GM18861 (cell line): ENCODE data around the gene ANLN.
"Not testable (repeated sequence)": the region's sequence is repeated elsewhere in the genome, so short reads cannot be mapped to it uniquely, and the experiment has no call there.

Experiments
- ATAC-seq: cut with Tn5 transposase; IDR thresholded peaks from one replicate; pipeline ENCODE4 v1.9.1; 2021; ENCODE audit not compliant: unreplicated experiment

The ANLN gene

DNA sequence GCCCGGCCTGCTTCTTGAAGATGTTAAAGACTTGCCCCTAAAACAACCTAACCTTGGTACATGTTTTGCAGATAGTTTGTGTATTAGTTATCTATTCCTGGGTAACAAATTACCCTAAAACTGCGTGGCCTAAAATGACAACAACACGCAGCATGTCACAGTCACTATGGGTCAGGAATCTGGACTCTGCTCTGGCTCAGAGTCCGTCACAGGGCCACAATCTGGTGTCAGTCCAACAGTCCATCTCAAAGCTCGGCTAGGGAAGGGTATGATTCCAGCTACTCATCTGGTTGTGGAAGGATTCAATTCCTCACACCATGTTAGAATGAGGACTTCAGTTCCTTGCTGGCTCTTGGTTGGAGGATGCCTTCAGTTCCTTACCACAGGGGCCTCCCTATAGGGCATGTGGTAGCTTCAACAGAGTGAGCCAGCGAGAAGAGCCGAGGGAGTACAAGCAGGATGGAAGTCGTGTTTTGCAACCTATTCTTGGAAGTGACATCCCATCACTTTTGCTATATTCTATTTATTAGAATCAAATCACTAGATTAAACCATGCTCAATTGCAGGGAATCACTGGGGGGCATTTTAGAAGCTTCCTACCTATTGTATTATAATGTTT is 71.3 kb downstream of the ANLN start:
- no peak for ATAC-seq

- no peak for ATAC-seq
Measured at GRCh38 chr7:36462551-36463137, 73.0 kb downstream of the ANLN start.

DNA sequence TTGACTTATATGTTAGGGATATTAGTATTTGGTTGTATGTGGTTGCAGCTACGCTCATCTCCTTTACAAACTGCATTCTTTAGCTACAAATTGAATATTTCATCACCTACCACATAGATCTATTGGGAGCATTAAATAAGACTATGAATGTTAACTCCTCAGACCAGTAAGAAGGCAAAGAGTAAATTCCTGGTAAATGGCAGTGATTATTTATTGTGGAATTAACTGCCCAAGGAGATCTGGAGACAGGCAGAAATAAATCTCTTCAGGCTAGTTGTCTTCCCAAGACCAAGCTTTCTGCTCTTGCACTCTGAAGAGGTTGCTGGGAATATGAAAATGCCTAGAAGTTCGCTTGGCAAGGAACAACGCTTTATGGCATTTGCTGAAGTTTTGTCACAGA is 74.6 kb downstream of the ANLN start:
- ATAC-seq, result no peak

DNA sequence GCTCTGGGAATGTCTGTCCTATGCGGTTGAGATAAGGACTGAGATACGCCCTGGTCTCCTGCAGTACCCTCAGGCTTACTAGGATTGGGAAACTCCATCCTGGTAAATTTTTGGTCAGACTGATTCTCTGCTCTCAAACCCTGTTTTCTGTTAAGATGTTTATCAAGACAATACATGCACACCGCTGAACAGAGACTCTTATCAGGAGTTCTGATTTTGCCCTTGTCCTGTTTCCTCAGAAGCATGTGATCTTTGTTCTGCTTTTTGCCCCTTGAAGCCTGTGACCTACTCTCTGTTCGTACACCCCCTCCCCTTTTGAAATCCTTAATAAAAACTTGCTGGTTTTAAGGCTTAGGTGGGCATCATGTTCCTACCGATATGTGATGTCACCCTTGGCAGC is 76.3 kb downstream of the ANLN start:
- ATAC-seq, result not testable (repeated sequence)

DNA sequence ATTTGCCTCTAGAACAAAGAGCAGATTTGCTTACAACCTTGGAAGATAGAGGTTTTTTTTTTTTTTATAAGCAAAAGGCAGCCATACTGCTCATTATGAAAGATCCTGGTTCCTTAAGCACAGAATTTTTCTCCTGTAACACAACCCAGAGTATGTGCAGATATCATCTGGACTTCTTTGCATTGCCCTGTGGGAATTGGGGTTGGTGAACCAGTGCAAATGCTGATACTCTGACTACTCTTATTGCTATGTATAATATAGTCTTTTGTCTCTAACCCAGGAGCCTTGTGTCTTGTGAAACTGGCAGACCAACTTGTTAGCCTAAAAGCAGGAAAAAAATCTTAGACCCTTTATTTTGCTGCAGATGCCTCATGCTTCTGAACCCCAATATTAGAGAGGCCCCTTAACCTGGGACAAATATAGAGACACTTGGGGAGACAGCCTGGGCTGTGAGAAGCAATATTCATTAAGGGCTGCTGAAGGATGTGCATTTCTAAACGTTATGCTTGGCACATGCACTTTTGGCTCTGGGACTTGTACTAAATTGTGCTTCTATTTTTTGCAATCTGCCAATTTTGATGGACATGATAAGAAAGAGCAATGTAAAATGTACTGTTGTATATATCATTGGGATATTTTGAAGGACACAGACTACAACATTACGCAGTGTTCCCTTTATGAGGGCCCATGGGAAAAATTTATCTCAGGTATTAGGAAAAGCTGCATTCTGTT is 78.9 kb downstream of the ANLN start:
- no peak for ATAC-seq

DNA sequence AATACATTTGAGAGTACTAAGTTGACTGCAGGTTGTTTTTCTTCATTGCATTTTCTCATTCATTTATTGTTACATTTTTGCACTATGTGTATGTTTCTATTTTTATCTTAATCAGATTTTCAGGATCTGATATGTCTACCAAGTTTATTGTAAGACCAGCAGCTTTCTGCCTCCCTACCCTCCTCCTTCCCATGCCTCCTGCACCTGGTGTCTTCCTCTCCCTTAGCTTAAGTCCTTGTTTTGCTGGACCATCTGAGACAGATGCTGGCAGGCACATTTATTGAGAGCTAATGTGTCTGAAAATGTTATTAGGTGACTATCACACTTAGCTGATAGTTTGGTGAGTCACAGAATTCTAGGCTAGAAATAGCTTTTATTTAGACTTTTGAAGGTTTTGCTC is 79.6 kb downstream of the ANLN start:
- no peak for ATAC-seq

- no peak for ATAC-seq
Measured at GRCh38 chr7:36472141-36472729, 82.6 kb downstream of the ANLN start.

DNA sequence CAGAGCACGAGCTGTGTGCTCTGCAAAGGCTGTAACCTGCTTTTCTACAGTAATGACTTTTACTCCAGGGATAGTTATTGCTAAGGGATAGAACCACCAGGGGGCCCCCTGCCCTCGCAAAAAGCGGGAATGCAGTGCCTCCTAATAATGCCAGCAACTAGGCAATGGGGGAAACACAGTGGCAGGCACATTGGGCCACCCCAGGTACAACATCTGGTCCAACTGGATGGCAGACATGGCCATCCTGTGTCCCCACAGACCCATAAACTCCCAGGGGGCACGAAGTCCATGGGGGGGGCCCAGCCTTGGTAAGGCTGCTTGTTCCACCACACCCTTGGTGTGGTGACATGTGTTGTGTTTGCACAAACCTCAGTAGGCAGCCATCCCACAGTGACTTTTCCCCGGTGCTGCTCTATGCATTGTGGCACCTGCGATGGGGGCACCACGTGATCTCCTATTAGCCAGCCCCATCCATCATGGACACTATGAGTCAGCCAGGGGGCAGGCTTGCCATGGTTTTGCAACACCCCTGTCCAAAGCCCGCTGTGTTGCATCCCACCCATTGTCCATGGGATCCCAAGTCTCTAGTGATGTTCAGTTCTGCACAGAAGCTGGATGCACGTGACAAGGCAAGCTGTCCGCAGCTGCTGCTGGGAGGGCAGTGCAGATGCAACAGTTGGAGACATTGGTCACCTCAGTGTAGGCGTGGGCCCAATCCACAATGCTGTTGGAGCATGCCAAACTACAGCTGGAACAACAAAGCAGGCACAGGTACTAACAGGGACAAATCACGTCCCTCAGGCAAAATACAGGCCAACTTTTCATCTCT is 84.0 kb downstream of the ANLN start:
- ATAC-seq, result no peak

GRCh38 chr7:36474283-36475010 is 84.8 kb downstream of the ANLN start:
- no peak for ATAC-seq

DNA sequence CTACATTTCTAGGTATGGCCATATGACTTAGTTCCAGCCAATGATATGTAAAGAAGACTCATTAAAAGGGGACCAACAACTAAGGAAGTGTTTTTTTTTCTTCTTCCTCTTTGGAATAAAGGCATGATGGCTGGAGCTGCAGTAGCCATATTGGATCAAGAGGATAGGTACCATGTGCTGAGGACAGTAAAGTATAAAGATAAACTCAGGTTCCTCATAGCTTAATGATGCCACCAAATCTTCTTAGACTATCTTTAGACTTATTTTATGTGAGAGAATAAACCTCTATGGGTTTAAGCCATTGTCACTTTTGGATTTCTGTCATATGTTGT is 85.3 kb downstream of the ANLN start:
- no peak for ATAC-seq

GRCh38 chr7:36475381-36475780 is 85.7 kb downstream of the ANLN start:
- ATAC-seq, result no peak

GRCh38 chr7:36478745-36479144 is 89.1 kb downstream of the ANLN start:
- ATAC-seq, result no peak

DNA sequence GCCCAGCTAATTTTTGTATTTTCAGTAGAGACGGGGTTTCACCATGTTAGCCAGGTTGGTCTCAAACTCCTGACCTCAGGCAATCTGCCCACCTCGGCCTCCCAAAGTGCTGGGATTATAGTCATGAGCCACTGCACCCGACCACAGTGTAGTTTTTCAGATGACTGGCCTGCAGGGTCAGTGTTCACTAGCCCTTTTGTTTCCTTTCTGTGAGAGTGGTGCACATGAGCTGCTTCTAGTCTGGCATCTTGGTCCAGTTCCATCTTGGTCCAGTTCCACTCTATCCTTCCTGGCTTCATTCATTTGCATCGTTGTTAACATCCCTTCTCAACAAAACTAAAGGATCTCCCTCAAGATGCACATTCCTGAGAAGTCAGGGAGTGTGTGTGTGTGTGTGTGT is 94.2 kb downstream of the ANLN start:
- not testable (repeated sequence) for ATAC-seq

GRCh38 chr7:36484265-36484664 is 94.6 kb downstream of the ANLN start:
- ATAC-seq, result no peak

DNA sequence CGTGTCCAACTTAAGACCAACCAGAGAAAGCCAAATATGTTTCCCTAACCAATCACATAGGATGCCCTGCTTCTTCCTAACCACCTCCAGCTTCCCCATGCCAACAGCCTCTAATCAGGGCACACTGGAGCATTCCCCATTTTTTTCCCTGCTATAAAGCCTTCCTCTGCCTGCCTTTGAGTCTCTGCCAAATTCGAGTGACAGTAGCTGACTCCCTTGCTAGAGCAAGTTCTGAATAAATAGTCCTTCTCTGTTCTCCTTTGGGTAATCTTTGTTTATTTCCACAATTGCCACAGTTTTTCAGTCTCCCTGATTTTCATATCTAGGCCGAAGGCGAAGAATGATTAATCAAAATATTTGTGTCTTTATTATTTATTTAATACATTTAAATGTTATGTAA is 96.7 kb downstream of the ANLN start:
- no peak for ATAC-seq

DNA sequence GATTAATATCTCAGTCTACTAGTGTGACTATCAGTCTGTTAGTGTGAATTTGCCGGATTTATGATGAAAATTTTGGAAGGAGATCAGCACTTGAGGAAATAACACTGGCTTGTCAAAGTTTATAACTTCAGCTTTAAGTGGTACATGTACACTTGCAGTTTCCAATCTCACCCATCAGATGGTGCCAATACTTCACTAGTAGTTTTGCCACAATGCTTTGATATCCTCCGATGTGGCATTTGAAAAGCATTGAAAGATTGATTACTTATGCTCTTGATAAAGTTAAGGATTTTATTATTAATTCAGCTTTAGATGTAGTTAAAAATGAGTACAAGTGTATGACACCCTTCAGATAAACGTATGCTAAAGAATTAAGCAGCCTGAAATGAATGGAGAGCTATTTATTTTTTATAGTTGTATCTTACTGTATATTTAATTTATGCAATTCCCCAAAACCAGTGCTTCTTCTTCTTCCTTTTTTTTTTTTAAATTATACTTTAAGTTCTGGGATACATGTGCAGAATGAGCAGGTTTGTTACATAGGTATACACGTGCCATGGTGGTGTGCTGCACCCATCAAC is 98.2 kb downstream of the ANLN start:
- ATAC-seq, result no peak

GRCh38 chr7:36488672-36489071 is 99.0 kb downstream of the ANLN start:
- not testable (repeated sequence) for ATAC-seq

- no peak for ATAC-seq
Measured at GRCh38 chr7:36490419-36490830, 100.8 kb downstream of the ANLN start.

- ATAC-seq, result no peak
Measured at GRCh38 chr7:36491317-36491716, 101.7 kb downstream of the ANLN start.

DNA sequence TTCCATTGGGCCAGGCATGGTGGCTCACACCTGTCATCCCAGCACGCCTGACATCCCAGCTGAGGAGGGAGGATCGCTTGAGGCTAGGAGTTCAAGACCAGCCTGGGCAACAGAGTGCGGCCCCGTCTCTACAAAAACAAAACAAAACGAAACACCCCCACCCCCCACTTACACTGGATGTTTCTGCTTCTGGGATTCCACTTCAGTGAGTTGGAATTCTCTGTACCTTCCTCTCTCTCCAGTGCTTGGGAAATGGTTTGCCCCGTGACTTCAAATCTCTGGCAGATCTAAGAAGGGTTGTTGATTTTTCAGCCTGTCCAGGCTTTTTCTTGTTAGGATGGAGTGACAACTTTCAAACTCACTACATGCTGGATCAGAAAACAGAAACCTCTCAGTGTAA is 106.9 kb downstream of the ANLN start:
- no peak for ATAC-seq
